Activated CD8-positive, alpha-beta memory T cell treated with anti-CD3 and anti-CD28 coated beads for 1 hour (primary cell): ENCODE measurements around the gene PPP2R5E.

Source experiments
- DNase-seq, 2 donors: peaks; one replicate each; pipeline ENCODE4 v3.0.0-alpha.2; 2020; ENCODE audit warnings: low read depth in 1 of 2; ENCODE audit errors: extremely low read depth in 1 of 2

Gene PPP2R5E

GRCh38 chr14:63474111-63474510, 69.1 kb downstream of the PPP2R5E start:
- no peak for DNase-seq

- DNase-seq, result no peak
These were observed 70.0 kb downstream of the PPP2R5E start for GRCh38 chr14:63472986-63473788.

- DNase-seq, result no peak
These were observed 72.0 kb downstream of the PPP2R5E start for GRCh38 chr14:63470962-63471793.

- DNase-seq, result no peak
These were observed 74.9 kb downstream of the PPP2R5E start for GRCh38 chr14:63468294-63468693.

- DNase-seq, result no peak
These were observed 75.6 kb downstream of the PPP2R5E start for GRCh38 chr14:63467440-63468072.

- no peak for DNase-seq
These were observed 77.8 kb downstream of the PPP2R5E start for GRCh38 chr14:63465347-63465746.

- no peak for DNase-seq
These were observed 82.4 kb downstream of the PPP2R5E start for GRCh38 chr14:63460680-63461369.

- no peak for DNase-seq
These were observed 83.4 kb downstream of the PPP2R5E start for GRCh38 chr14:63459738-63460137.

GRCh38 chr14:63457498-63457897, 85.7 kb downstream of the PPP2R5E start:
- no peak for DNase-seq

- no peak for DNase-seq
These were observed 88.1 kb downstream of the PPP2R5E start for GRCh38 chr14:63454863-63455622.

GRCh38 chr14:63454436-63454835, 88.7 kb downstream of the PPP2R5E start:
- no peak for DNase-seq

- DNase-seq, result no peak
These were observed 89.7 kb downstream of the PPP2R5E start for GRCh38 chr14:63453443-63453936.

- DNase-seq, result no peak
These were observed 90.4 kb downstream of the PPP2R5E start for GRCh38 chr14:63452796-63453195.

GRCh38 chr14:63448841-63449240, 94.3 kb downstream of the PPP2R5E start:
- no peak for DNase-seq

GRCh38 chr14:63444588-63444987, 98.6 kb downstream of the PPP2R5E start:
- no peak for DNase-seq

- DNase-seq, result no peak
These were observed 99.2 kb downstream of the PPP2R5E start for GRCh38 chr14:63443988-63444387.

- no peak for DNase-seq
These were observed 99.8 kb downstream of the PPP2R5E start for GRCh38 chr14:63443361-63443760.

- DNase-seq, result no peak
These were observed 105.0 kb downstream of the PPP2R5E start for GRCh38 chr14:63438065-63438757.

GRCh38 chr14:63436286-63437098, 106.7 kb downstream of the PPP2R5E start:
- no peak for DNase-seq
